ENCODE results near the gene PLEKHB1.
"Not testable (repeated sequence)": the region's sequence is repeated elsewhere in the genome, so short reads cannot be mapped to it uniquely, and the experiment has no call there.

The PLEKHB1 gene

GRCh38 chr11:73648571-73649046 is 2.2 kb downstream of the PLEKHB1 start:
- peak; percentile 61 for DNase-seq (ENCODE audit: low spot score)

DNA sequence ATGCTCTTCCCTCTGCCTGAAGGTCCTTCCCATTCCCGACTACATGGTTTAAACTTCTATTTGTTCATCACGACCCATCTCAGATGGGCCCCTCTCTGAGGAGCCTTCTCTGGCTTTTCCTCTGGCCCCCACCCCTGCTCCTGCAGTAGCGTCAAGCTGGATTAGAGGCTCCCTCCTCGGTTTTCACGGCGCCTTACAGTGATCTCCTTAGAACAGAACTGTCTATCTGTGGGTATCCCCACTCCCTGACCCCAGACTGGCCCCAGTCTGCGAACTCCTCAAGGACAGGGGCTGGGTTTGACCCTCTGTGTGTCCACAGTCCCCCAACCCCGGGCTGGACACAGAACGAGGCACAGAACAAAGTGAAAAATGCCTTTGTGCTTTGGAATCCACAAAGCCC is 2.8 kb downstream of the PLEKHB1 start:
- no peak for DNase-seq (ENCODE audit: low spot score)

DNA sequence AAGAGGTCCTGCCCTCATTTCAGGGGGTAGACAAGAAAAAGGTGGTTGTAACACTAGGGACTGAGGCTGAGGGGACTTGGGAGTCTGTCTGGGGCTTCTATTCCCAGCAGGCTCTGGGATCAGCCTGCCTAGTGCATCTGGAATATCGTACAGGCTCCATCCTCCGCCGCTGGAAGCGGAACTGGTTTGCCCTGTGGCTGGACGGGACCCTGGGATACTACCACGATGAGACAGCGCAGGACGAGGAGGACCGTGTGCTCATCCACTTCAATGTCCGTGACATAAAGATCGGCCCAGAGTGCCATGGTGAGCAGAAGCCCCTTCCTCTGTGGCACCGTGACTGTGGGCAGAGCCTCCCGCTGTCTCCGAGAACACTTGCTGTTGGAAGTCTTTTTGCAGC is 4.0 kb downstream of the PLEKHB1 start:
- no peak for DNase-seq (ENCODE audit: low spot score)

DNA sequence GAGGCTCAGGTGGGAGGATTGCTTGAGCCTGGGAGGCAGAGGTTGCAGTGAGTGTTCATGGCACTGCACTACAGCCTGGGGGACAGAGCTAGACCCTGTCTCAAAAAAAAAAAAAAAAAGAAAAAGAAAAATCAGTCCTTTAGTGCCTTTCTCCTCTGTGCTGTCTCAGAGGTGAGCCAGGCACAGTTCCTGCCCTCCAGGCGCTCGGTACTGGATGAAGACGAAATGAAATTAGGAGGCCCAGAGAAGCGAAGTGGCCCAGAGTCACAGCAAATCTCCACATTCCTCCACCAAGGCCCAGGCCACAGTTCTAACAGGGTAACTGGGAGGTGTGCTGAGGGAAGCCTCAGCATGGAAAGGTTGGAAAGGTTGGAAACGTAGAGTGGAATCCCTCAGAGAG is 4.9 kb downstream of the PLEKHB1 start:
- no peak for DNase-seq (ENCODE audit: low spot score)

- DNase-seq (ENCODE audit: low spot score) = no peak
Measured at GRCh38 chr11:73651661-73652045, 5.3 kb downstream of the PLEKHB1 start.

GRCh38 chr11:73652046-73652730 is 5.8 kb downstream of the PLEKHB1 start:
- DNase-seq (ENCODE audit: low spot score) = peak; percentile 97

GRCh38 chr11:73652856-73653559 is 6.6 kb downstream of the PLEKHB1 start:
- DNase-seq (ENCODE audit: low spot score) = no peak

- DNase-seq (ENCODE audit: low spot score) = no peak
Measured at GRCh38 chr11:73653996-73654395, 7.6 kb downstream of the PLEKHB1 start.

- DNase-seq (ENCODE audit: low spot score) = no peak
Measured at GRCh38 chr11:73654482-73655021, 8.2 kb downstream of the PLEKHB1 start.

GRCh38 chr11:73655686-73656085 is 9.3 kb downstream of the PLEKHB1 start:
- DNase-seq (ENCODE audit: low spot score) = no peak

GRCh38 chr11:73656985-73657384 is 10.6 kb downstream of the PLEKHB1 start:
- no peak for DNase-seq (ENCODE audit: low spot score)

- DNase-seq (ENCODE audit: low spot score) = no peak
Measured at GRCh38 chr11:73659961-73660360, 13.6 kb downstream of the PLEKHB1 start.

DNA sequence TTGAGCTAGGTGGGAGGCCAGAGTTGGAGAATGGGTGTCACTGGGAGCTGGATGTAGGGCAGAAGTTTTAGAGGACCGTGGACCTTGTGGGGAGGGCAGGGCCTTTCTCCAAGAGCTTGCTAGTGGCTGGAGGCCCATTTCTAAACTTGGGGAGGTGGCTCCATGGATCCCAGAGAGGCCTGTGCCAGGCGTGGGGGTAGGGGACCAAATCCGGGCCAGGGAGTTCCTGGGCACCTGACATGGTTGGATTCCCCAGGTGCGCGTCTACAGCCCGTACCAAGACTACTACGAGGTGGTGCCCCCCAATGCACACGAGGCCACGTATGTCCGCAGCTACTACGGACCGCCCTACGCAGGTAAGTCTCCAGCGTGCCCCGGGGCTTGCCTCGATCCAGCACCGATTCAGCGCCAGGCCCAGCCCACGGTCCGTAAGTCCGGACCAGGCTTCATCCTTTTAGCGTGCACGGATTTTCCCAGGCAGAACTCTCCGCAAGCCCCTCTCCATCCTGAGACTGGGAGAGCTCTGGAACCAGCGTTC is 14.2 kb downstream of the PLEKHB1 start:
- DNase-seq (ENCODE audit: low spot score) = no peak

- peak; percentile 92 for DNase-seq (ENCODE audit: low spot score)
Measured at GRCh38 chr11:73661035-73661628, 14.8 kb downstream of the PLEKHB1 start.

DNA sequence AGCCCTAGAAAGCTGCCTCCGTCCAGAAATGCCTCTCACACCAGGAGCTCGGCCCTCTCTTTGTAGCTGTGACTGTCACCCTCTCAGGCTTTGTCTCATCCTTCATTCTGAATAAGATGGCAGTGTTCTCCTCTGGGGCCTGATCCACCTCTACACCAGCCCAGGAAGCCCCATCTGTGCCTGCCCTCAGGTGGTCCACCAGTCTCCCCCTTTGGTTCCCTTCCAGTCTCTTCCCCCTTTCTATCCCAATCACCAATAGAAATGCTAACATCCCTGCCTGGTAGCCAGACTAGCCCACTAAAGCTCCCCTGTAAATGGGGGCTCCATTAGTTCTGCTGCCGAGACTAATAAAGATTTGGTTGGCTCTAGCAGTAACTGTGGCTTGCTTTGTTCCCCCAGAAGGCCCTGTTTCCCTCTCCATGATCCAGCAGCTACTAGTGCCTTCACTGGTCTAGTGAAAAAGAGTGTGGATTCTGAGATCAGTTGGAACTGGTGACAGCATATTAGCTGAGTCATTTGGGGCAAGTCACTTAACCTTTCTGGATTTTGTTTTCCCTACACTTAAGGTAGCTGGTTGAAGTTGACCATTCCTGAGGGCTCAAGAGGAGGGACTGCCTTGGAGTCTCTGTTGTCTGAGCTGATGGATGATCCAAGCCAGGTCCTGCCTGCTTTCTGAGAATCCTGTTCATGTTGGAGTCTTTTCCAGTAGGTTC is 16.2 kb downstream of the PLEKHB1 start:
- no peak for DNase-seq (ENCODE audit: low spot score)

DNA sequence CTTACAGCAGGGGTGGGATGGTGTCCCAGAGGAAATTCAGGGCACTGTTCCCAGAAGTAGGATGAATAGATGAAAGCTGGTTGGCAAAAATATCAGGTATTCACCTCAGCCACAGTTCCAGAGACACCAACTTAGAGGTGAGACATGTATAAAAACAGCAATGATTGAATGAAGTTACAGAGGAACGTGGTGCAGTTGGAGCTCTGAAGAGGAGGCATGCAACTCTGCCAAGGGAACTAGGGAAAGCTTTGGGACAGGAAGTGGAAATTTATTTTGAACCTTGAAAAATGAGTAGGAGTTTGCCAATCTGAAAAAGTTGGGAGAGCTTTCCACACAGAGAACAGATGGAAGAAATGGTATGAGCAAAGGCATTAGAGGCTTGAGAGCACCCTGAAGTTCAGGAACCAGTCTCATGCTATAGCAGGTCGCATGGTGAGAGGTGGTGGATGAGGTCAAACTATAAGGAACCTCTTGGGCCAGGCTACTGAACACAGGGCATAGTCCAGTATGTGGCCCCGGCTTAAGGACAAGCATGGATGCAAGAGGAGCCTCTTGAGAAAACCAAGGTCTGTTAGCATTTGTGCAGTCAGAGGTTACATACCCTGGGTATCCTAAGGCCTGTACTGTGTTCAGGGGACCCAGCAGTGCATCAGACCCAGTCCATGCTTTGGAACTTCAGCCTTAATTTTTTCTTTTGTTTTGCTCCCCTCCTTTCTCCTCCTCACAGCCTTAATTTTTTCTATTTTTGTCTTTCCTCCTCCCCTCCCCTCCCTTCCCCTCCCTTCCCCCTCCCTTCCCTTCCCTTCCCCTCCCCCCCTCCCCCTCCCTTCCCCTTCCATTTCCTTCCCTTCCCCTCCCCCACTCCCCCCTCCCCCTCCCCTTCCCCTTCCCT is 17.5 kb downstream of the PLEKHB1 start:
- no peak for DNase-seq (ENCODE audit: low spot score)

DNA sequence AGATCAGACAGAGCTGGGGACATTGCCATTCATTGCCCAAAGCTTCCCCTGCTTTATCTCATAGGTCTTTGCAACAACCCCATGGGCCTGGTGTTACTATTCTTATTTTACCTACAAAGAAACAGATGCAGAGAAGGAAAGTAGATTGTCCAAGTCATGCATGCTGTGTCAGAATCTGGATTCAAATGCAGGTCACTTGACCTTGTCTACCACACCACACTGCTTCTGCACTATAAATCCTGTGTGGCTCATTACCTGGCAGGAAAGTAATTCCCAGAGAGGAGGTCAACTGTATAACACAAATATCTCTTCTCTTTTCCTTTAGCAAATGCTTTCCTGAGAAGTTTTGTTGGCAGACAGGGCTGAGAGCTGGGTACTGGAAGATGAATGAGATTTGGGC is 18.5 kb downstream of the PLEKHB1 start:
- DNase-seq (ENCODE audit: low spot score) = no peak

- DNase-seq (ENCODE audit: low spot score) = no peak
Measured at GRCh38 chr11:73667891-73668290, 21.5 kb downstream of the PLEKHB1 start.

DNA sequence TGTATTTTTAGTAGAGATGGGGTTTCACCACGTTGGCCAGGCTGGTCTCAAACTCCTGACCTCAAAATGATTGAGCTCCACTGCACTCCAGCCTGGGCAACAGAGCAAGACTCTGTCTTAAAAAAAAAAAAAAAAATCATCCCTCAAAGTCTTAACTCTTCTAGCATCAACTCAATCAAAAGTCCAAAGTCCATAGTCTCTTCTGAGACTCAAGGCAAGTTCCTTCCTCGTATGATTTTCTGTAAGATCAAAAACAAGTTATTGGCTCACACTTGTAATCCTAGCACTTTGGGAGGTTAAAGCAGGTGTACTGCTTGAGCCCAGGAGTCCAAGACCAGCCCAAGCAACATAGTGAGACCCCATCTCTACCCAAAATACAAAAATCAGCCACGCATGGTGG is 24.4 kb downstream of the PLEKHB1 start:
- no peak for DNase-seq (ENCODE audit: low spot score)

DNA sequence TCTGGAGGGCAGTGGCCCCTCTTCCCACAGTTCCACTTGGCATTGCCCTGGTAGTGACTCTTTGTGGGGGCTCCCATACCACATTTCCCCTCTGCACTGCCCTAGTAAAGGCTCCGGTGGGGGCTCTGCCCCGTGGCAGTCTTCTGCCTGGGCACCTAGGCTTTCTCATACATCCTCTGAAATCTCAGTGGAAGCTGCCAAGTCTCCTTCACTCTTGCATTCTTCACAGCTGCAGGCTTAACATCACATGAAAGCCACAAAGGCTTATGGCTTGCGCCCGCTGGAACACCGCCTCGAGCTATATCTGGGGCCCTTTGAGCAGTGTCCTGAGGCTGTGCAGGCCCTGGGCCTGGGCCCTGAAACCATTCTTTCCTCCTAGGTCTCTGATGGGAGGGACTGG is 25.3 kb downstream of the PLEKHB1 start:
- no peak for DNase-seq (ENCODE audit: low spot score)

DNA sequence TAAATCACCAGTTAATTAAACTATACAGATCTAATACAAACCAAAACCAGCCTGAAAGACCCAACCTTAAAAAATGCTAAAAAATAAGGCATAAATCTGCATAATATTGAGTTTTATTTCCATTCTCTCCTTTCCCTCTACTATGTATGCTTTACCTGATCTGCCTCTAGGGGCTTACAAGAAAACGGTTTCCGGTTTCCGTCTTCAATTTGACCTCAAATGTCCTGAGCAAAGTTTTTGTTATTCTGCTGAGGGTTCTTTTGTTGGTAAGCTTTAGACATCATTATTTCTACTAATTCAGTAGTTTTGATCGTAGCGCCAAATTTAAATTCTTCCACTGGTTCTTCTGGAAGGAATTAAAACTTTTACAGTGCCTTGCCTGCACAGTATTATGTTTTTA is 30.2 kb downstream of the PLEKHB1 start:
- not testable (repeated sequence) for DNase-seq (ENCODE audit: low spot score)
